ENCODE data around the gene CSNK1G2. TPM values are rescaled to one million over a fixed set of nuclear protein-coding genes. Genes with fewer than 3 reads are reported as not detected.

CSNK1G2 gene
- total RNA-seq, 1 experiment from 2014 or later, result 126 TPM

- TF ChIP-seq E2F1 (CRISPR knock-in tag; IDR thresholded peaks at IDR 0.05), result no peak
- TF ChIP-seq ZNF396 (CRISPR knock-in tag; IDR thresholded peaks at IDR 0.05; ENCODE audit: borderline replicate concordance), result no peak
Observed at GRCh38 chr19:1999856-2000515, 59.0 kb downstream of the CSNK1G2 start (continued).

GRCh38 chr19:2003874-2004273 lies 62.9 kb downstream of the CSNK1G2 start:
- ChIA-PET CTCF (interaction anchor here (0.6 to 0.7 kb wide), 2 partner anchors 21 to 60 kb away, joined by 3 to 5 read pairs; no protein-coding TSS in a partner anchor), POLR2A (no interaction called here)
- DNase-seq (ENCODE audit: low spot score) (no peak), ATAC-seq (no peak)
- Mint-ChIP-seq H3K9me3 (no peaks in the 10 kb centered on the region), H3K27me3 (ENCODE audit: low read depth) (peaks cover 20% of the 10 kb centered on the region), H3K36me3 (peaks cover 28% of the 10 kb centered on the region), H3K27ac (no peak overlapping the region), H3K4me3 (no peak overlapping the region), H3K4me1 (no peaks in the 10 kb centered on the region)
- no peak for TF ChIP-seq ZMAT4 (CRISPR knock-in tag; IDR thresholded peaks at IDR 0.05)
- TF ChIP-seq PREB (CRISPR knock-in tag; IDR thresholded peaks at IDR 0.05; ENCODE audit: borderline replicate concordance), result no peak
- no peak for TF ChIP-seq CBFB (CRISPR knock-in tag; IDR thresholded peaks at IDR 0.05; ENCODE audit: low read depth)
- TF ChIP-seq SMAD4 (CRISPR knock-in tag; IDR thresholded peaks at IDR 0.05), result no peak
- no peak for TF ChIP-seq ATF3 (CRISPR knock-in tag; conservative IDR thresholded peaks at IDR 0.05)
- no peak for TF ChIP-seq ATF2 (CRISPR knock-in tag; IDR thresholded peaks at IDR 0.05; ENCODE audit: borderline replicate concordance, low read depth)
- no peak for TF ChIP-seq CTCF (IDR thresholded peaks at IDR 0.05)
- TF ChIP-seq ZNF121 (CRISPR knock-in tag; IDR thresholded peaks at IDR 0.05), result no peak
- no peak for TF ChIP-seq ATF6 (CRISPR knock-in tag; IDR thresholded peaks at IDR 0.05)
- TF ChIP-seq AFF4 (CRISPR knock-in tag; IDR thresholded peaks at IDR 0.05; ENCODE audit: borderline replicate concordance), result no peak
- TF ChIP-seq NR2C2 (CRISPR knock-in tag; IDR thresholded peaks at IDR 0.05), result no peak
- TF ChIP-seq USF1 (CRISPR knock-in tag; IDR thresholded peaks at IDR 0.05), result no peak
- TF ChIP-seq JUN (CRISPR knock-in tag; IDR thresholded peaks at IDR 0.05), result no peak
- TF ChIP-seq FOXP1 (CRISPR knock-in tag; IDR thresholded peaks at IDR 0.05; ENCODE audit: borderline replicate concordance), result no peak
- TF ChIP-seq STAT6 (CRISPR knock-in tag; conservative IDR thresholded peaks at IDR 0.05; ENCODE audit: low read depth), result no peak

Data from WTC11 (cell line).